Endodermal cell (in vitro differentiated cells): Measurements from ENCODE around the gene AKT1. TPM values are rescaled to one million over a fixed set of nuclear protein-coding genes. Genes with fewer than 3 reads are reported as not detected.

Experiments
- DNase-seq: peaks from one replicate; pipeline ENCODE4 v3.0.0-alpha.2; 2017
- H3K27ac ChIP-seq: 2 replicates; pipeline ENCODE4 v1.5.1; 2013; ENCODE audit warnings: mild to moderate bottlenecking, low read depth, low read length, moderate library complexity
- H3K27me3 ChIP-seq: 2 replicates; pipeline ENCODE4 v1.6.1; 2013; ENCODE audit warnings: mild to moderate bottlenecking, low read length, moderate library complexity; ENCODE audit not compliant: insufficient read depth, control insufficient read depth, poor library complexity, severe bottlenecking
- H3K36me3 ChIP-seq: 2 replicates; pipeline ENCODE4 v1.7.0; 2013; ENCODE audit warnings: mild to moderate bottlenecking, low read length, moderate library complexity; ENCODE audit not compliant: control insufficient read depth, insufficient read depth
- H3K4me1 ChIP-seq: one replicate; pipeline ENCODE4 v1.7.0; 2013; ENCODE audit warnings: low read length; ENCODE audit not compliant: control insufficient read depth, insufficient read depth
- H3K4me3 ChIP-seq: 2 replicates; pipeline ENCODE4 v1.5.1; 2013; ENCODE audit warnings: mild to moderate bottlenecking, low read length, moderate library complexity
- H3K9ac ChIP-seq: 2 replicates; pipeline ENCODE4 v1.6.1; 2013; ENCODE audit warnings: mild to moderate bottlenecking, low read length, moderate library complexity; ENCODE audit not compliant: poor library complexity, severe bottlenecking; ENCODE audit errors: extremely low read depth
- H3K9me3 ChIP-seq: 2 replicates; pipeline ENCODE4 v1.6.1; 2013; ENCODE audit warnings: mild to moderate bottlenecking, low read length, moderate library complexity; ENCODE audit not compliant: control insufficient read depth
- H3K27ac Mint-ChIP-seq: 2 replicates; pipeline ENCODE4 v1.8.0; 2020; ENCODE audit warnings: mixed read lengths
- H3K27me3 Mint-ChIP-seq: 2 replicates; pipeline ENCODE4 v1.8.0; 2021; ENCODE audit warnings: mild to moderate bottlenecking, mixed read lengths; ENCODE audit not compliant: insufficient read depth
- H3K36me3 Mint-ChIP-seq: 2 replicates; pipeline ENCODE4 v1.8.0; 2020; ENCODE audit warnings: low read depth, mixed read lengths
- H3K4me1 Mint-ChIP-seq: 2 replicates; pipeline ENCODE4 v1.8.0; 2020; ENCODE audit warnings: mixed read lengths
- H3K4me3 Mint-ChIP-seq: 2 replicates; pipeline ENCODE4 v1.8.0; 2020; ENCODE audit warnings: mild to moderate bottlenecking, moderate library complexity, mixed read lengths
- H3K9me3 Mint-ChIP-seq: 2 replicates; pipeline ENCODE4 v1.8.0; 2020; ENCODE audit warnings: mild to moderate bottlenecking, mixed read lengths
- CTCF ChIP-seq: fragments of 200-600 bp; sonication (generic); conservative IDR thresholded peaks from 2 replicates; pipeline ENCODE4 v1.5.0; 2021; ENCODE audit warnings: antibody characterized with exemption, mild to moderate bottlenecking
- WGBS, 2 experiments: methylation state at CpG; one replicate each; pipeline versions ENCODE4 v1.1.5 to v1.1.7; 2013; ENCODE audit warnings: missing lambda C conversion rate in 2 of 2, mixed read lengths in 1 of 2; ENCODE audit not compliant: insufficient coverage in 1 of 2, insufficient read length in 1 of 2; 5-methylcytosine and 5-hydroxymethylcytosine counted together
- total RNA-seq, 2 donors: library from RNA; stranded (reverse); fragmentation: NEBNext Ultra II Directional in 1 of 2; extraction: Animal tissue kit (Norgen Biotek cat#: 25700) in 1 of 2; gene quantifications; 2 replicates in 1 of 2; 3 replicates in 1 of 2; pipeline ENCODE4 v1.2.1, GENCODE V29; 2021

The AKT1 gene
- total RNA-seq, 2 donors from 2014 or later: 133 to 152 TPM

DNA sequence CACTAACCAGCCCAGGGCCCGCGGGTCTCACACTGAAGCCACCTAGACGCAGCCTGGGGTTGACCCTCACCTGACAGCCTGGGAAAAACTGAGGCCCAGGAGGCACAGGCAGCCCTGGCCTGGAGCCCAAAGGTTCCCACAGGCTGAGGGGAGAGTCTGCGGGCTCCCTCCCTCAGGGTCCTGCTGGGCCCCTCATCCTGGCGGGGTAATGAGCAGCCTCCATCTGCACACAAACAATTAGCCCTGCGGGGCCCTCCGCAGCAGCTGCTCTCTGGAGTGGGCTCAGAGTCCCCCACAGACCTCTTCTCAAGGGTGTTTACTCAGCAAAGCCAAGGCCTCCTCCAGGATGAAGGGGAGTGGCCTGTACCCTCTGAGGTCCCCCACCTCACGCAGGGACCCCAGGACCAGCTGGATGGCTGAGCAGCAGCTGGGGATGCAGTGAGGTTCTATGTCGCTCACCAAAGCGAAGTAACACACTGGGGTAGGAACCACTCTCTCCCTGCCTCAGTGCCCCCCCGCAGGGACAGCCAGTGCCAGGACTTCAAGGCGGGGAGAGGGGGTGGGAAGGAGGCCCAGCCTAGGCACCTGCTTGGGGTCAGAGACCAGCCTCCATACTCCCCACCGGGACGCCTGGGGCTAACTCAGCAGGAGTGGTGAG lies 7.3 kb downstream of the AKT1 start:
- Histone ChIP-seq H3K9me3 (no peaks in the 10 kb centered on the region), H3K4me3 (no peak overlapping the region), H3K9ac (no peak overlapping the region), H3K4me1 (no peaks in the 10 kb centered on the region), H3K36me3 (peaks cover 4% of the 10 kb centered on the region), H3K27me3 (no peaks in the 10 kb centered on the region), H3K27ac (peak overlapping the region; percentile 49)
- peaks cover under 1% of the 10 kb centered on the region for H3K4me1 Mint-ChIP-seq
- H3K4me3 Mint-ChIP-seq: no peak overlapping the region
- peaks cover 8% of the 10 kb centered on the region for H3K36me3 Mint-ChIP-seq
- no peak overlapping the region for H3K27ac Mint-ChIP-seq
- no peaks in the 10 kb centered on the region for H3K27me3 Mint-ChIP-seq
- no peaks in the 10 kb centered on the region for H3K9me3 Mint-ChIP-seq
- 94 to 100% methylated on average over 1 to 14 of the region's 14 CpGs for WGBS, 2 experiments
- DNase-seq: no peak
- no peak for TF ChIP-seq CTCF

DNA sequence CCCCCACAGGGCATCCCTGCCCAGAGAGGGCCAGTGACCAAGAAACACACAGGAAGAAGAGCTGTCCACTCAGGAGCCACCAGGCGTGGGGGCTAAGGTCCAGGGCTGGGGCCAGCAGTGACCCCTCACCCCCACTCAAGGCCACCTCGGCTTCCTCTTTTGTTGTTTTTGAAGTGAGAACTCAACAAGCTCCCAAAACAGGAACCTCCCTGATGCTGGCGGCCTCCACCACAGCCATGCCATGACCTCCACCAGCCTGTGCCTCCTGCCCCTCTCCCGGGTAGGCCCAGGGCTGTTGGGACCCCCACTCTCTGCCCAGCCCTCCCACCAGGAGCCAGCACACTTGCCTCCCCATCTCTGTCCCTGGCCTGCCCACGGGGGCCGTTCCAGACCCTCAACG lies 7.8 kb downstream of the AKT1 start:
- Histone ChIP-seq H3K4me1 (no peaks in the 10 kb centered on the region), H3K27me3 (no peaks in the 10 kb centered on the region), H3K36me3 (peaks cover 4% of the 10 kb centered on the region), H3K27ac (peak overlapping the region; percentile 44), H3K9ac (no peak overlapping the region), H3K9me3 (no peaks in the 10 kb centered on the region), H3K4me3 (no peak overlapping the region)
- Mint-ChIP-seq H3K27ac (no peak overlapping the region), H3K4me3 (no peak overlapping the region), H3K4me1 (no peaks in the 10 kb centered on the region), H3K27me3 (no peaks in the 10 kb centered on the region), H3K36me3 (peaks cover 8% of the 10 kb centered on the region), H3K9me3 (no peaks in the 10 kb centered on the region)
- no peak for DNase-seq
- 90 to 94% methylated on average over 4 to 7 of the region's 7 CpGs for WGBS, 2 experiments
- TF ChIP-seq CTCF: no peak

DNA sequence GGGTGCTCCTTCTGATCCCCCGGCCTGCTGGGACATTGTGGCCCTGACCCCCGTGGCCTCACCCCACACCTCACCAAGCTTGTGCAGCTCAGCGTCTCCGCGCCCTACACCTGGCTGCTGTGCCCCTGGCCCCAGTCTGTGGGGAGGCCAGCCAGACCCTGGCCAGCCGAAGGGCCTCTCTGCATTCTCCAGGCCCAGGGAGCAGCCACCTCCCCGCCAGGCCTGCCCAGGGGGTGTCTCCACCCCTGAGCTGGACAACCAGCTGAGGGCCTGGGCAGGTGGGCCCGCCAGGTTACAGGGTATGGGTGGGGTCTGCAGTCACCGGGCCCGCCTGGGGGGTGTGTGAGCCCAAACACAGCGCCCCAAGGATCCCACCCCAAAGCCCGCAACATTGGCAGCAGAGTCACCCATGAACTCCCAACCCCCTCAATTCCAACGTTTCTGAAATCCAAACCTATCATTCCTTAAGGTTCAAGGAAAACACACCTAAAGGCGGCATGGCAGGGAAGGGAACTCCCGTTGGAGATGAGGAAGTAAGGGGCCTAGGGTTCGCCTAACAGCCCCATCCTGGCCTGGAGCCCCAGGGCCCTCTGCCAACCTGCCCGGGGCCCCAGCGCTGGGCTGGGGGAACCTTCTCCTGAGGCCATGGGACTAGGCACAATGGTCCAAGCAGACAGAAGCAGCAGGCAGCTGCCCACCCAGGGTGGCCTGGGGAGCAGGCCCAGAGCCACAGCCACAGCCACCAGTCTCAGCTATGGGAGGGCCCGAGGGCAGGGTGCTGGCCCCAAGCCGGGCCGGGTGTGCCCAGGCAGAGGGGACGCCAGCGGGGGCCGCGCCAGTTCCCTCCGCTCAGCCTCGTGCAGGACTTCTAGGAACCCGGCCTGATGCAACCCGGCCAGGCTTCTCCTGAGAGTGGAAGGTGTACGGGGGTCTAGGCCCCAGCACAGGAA lies 8.5 kb downstream of the AKT1 start:
- H3K9me3 Mint-ChIP-seq: no peaks in the 10 kb centered on the region
- H3K36me3 Mint-ChIP-seq: peaks cover 8% of the 10 kb centered on the region
- TF ChIP-seq CTCF: no peak
- Histone ChIP-seq H3K4me1 (no peaks in the 10 kb centered on the region), H3K27ac (no peak overlapping the region), H3K9me3 (no peaks in the 10 kb centered on the region), H3K27me3 (no peaks in the 10 kb centered on the region), H3K4me3 (no peak overlapping the region), H3K9ac (no peak overlapping the region), H3K36me3 (peaks cover 4% of the 10 kb centered on the region)
- no peak overlapping the region for H3K4me3 Mint-ChIP-seq
- no peaks in the 10 kb centered on the region for H3K27me3 Mint-ChIP-seq
- DNase-seq: no peak
- WGBS, 2 experiments: 94 to 95% methylated on average over 13 to 30 of the region's 30 CpGs
- no peak overlapping the region for H3K27ac Mint-ChIP-seq
- H3K4me1 Mint-ChIP-seq: no peaks in the 10 kb centered on the region
